Measurements from ENCODE around the gene SRRT.

The SRRT gene

GRCh38 chr7:100878013-100878412 lies 3.1 kb downstream of the SRRT start:
- intact Hi-C loops (cut with DNase I) = no loop called here
- DNase-seq = no peak

GRCh38 chr7:100878685-100879084 lies 3.8 kb downstream of the SRRT start:
- intact Hi-C loops (cut with DNase I) = no loop called here

GRCh38 chr7:100879685-100880261 lies 4.9 kb downstream of the SRRT start:
- intact Hi-C loops (cut with DNase I) = no loop called here
- peak in 11 of 42 donors; percentile 38 to 70 (median 54) for DNase-seq

More at GRCh38 chr7:100878685-100879084, 3.8 kb downstream of the SRRT start:
- no peak for DNase-seq

GRCh38 chr7:100880645-100881044 lies 5.7 kb downstream of the SRRT start:
- intact Hi-C loops (cut with DNase I) = no loop called here
- peak in 4 of 42 donors; percentile 25 to 76 (median 47) for DNase-seq

GRCh38 chr7:100881136-100881535 lies 6.2 kb downstream of the SRRT start:
- DNase-seq = no peak
- intact Hi-C loops (cut with DNase I) = no loop called here

- intact Hi-C loops (cut with DNase I) = no loop called here
- DNase-seq = no peak
Measured at GRCh38 chr7:100882201-100882600, 7.3 kb downstream of the SRRT start.

GRCh38 chr7:100882785-100883526 lies 8.1 kb downstream of the SRRT start:
- no peak for DNase-seq
- intact Hi-C loops (cut with DNase I) = no loop called here

GRCh38 chr7:100884736-100885439 lies 10.0 kb downstream of the SRRT start:
- DNase-seq = peak in 26 of 42 donors; percentile 51 to 81 (median 66)
- intact Hi-C loops (cut with DNase I) = no loop called here

GRCh38 chr7:100885440-100886141 lies 10.7 kb downstream of the SRRT start:
- peak in 10 of 42 donors; percentile 35 to 76 (median 54) for DNase-seq
- intact Hi-C loops (cut with DNase I) = no loop called here

- peak in 33 of 42 donors; percentile 51 to 90 (median 72) for DNase-seq
- intact Hi-C loops (cut with DNase I) = no loop called here
Measured at GRCh38 chr7:100886142-100886935, 11.4 kb downstream of the SRRT start.

GRCh38 chr7:100886936-100887515 lies 12.1 kb downstream of the SRRT start:
- DNase-seq = no peak

GRCh38 chr7:100887516-100888290 lies 12.8 kb downstream of the SRRT start:
- DNase-seq = peak in 1 of 42 donors; percentile 43
- intact Hi-C loops (cut with DNase I) = no loop called here

More at GRCh38 chr7:100886936-100887515, 12.1 kb downstream of the SRRT start:
- intact Hi-C loops (cut with DNase I) = no loop called here

- peak in 22 of 42 donors; percentile 43 to 87 (median 68) for DNase-seq
- intact Hi-C loops (cut with DNase I) = no loop called here
Measured at GRCh38 chr7:100888291-100888987, 13.5 kb downstream of the SRRT start.

- intact Hi-C loops (cut with DNase I) = no loop called here
- peak in 1 of 42 donors; percentile 38 for DNase-seq
Measured at GRCh38 chr7:100888988-100889750, 14.3 kb downstream of the SRRT start, which contains the start of gene UFSP1. UFSP1 (minus strand) TSS chr7:100889715; CDS start chr7:100889271, 444 bp downstream.

- intact Hi-C loops (cut with DNase I) = loop anchor here (5.0 to 10.0 kb wide), 2 partner anchors 166 to 244 kb away; no protein-coding TSS in a partner anchor
- peak in 1 of 42 donors; percentile 40 for DNase-seq
Measured at GRCh38 chr7:100890653-100891567, 16.0 kb downstream of the SRRT start.
